Hypothalamus (tissue), 51 donors: ENCODE results near the gene DMRTA2.
"Not testable (repeated sequence)": the region's sequence is repeated elsewhere in the genome, so short reads cannot be mapped to it uniquely, and the experiment has no call there.

Experiments
- DNase-seq, 51 donors: peaks; one replicate each; lab custom pipeline; 2025; lab: John Stamatoyannopoulos, UW

Gene DMRTA2

GRCh38 chr1:50393522-50394120, 29.6 kb downstream of the DMRTA2 start:
- no peak for DNase-seq

GRCh38 chr1:50381551-50381950, 41.7 kb downstream of the DMRTA2 start:
- DNase-seq, result not testable (repeated sequence)

GRCh38 chr1:50378770-50379169, 44.5 kb downstream of the DMRTA2 start:
- no peak for DNase-seq

- DNase-seq, result no peak
Observed at GRCh38 chr1:50373532-50373931, 49.7 kb downstream of the DMRTA2 start.

- no peak for DNase-seq
Observed at GRCh38 chr1:50371749-50372148, 51.5 kb downstream of the DMRTA2 start.

GRCh38 chr1:50369830-50370229, 53.4 kb downstream of the DMRTA2 start:
- no peak for DNase-seq

GRCh38 chr1:50369008-50369634, 54.1 kb downstream of the DMRTA2 start:
- no peak for DNase-seq

GRCh38 chr1:50368179-50369007, 54.9 kb downstream of the DMRTA2 start:
- DNase-seq, result peak in 24 of 51 donors; percentile 4 to 50 (median 14)
